DND-41 (cell line): ENCODE measurements around the gene MAT2A.

ENCODE experiments used
- ATAC-seq: fragments of 200-7000 bp; cut with Tn5 transposase; 3 replicates; pipeline ENCODE4 v1.9.1; 2021; ENCODE audit warnings: low read depth; ENCODE audit not compliant: insufficient read depth
- DNase-seq: peaks from one replicate; pipeline ENCODE4 v3.0.0-alpha.2; 2020
- H2AFZ ChIP-seq: 2 replicates; pipeline ENCODE4 v1.6.0; 2012; ENCODE audit warnings: low read depth, low read length
- H3K27ac ChIP-seq: 2 replicates; pipeline ENCODE4 v1.5.1; 2012; ENCODE audit warnings: low read length, inconsistent platforms
- H3K27me3 ChIP-seq: fragments of 200-600 bp; sonication (generic); 2 replicates; pipeline ENCODE4 v1.6.0; 2012; ENCODE audit warnings: low read length, mild to moderate bottlenecking, inconsistent platforms; ENCODE audit not compliant: insufficient read depth, poor library complexity
- H3K36me3 ChIP-seq: 2 replicates; pipeline ENCODE4 v1.5.1; 2012; ENCODE audit warnings: low read length, inconsistent platforms; ENCODE audit not compliant: insufficient read depth
- H3K4me1 ChIP-seq: 2 replicates; pipeline ENCODE4 v1.5.1; 2012; ENCODE audit warnings: mild to moderate bottlenecking, low read length; ENCODE audit not compliant: insufficient read depth
- H3K4me2 ChIP-seq: 2 replicates; pipeline ENCODE4 v1.6.0; 2012; ENCODE audit warnings: mild to moderate bottlenecking, moderate library complexity, low read length, inconsistent platforms; ENCODE audit not compliant: insufficient read depth
- H3K4me3 ChIP-seq, 2 experiments: fragments of 200-600 bp in 1 of 2; shearing (Covaris generic) in 1 of 2; 2 replicates each; pipeline ENCODE4 v1.5.1; 2012 to 2016; ENCODE audit warnings: inconsistent platforms in 2 of 2, low read length in 2 of 2, mild to moderate bottlenecking in 2 of 2, low read depth in 1 of 2, moderate library complexity in 1 of 2
- H3K79me2 ChIP-seq: 2 replicates; pipeline ENCODE4 v1.6.0; 2012; ENCODE audit warnings: low read length, inconsistent platforms; ENCODE audit not compliant: insufficient read depth
- H3K9ac ChIP-seq: 2 replicates; pipeline ENCODE4 v1.6.0; 2012; ENCODE audit warnings: low read depth, mild to moderate bottlenecking, inconsistent platforms, low read length, moderate library complexity
- H3K9me3 ChIP-seq: 2 replicates; pipeline ENCODE4 v1.5.1; 2012; ENCODE audit warnings: low read length, moderate library complexity, mild to moderate bottlenecking, inconsistent platforms; ENCODE audit not compliant: insufficient read depth, severe bottlenecking
- H4K20me1 ChIP-seq: 2 replicates; pipeline ENCODE4 v1.6.0; 2012; ENCODE audit warnings: low read length; ENCODE audit not compliant: insufficient read depth
- CTCF ChIP-seq: IDR thresholded peaks from 2 replicates; pipeline ENCODE4 v1.5.1; 2012; ENCODE audit warnings: borderline replicate concordance, low read length, moderate library complexity, mild to moderate bottlenecking; ENCODE audit not compliant: poor library complexity, severe bottlenecking; ENCODE audit errors: extremely low read depth
- EZH2 ChIP-seq: IDR thresholded peaks from 3 replicates; pipeline ENCODE4 v1.6.1; 2012; ENCODE audit warnings: borderline replicate concordance, low read depth, mild to moderate bottlenecking, moderate library complexity, low read length, inconsistent platforms; ENCODE audit not compliant: severe bottlenecking

MAT2A gene

GRCh38 chr2:85551698-85552678 is 13.0 kb downstream of the MAT2A start:
- peak; percentile 86 for DNase-seq
- Histone ChIP-seq H3K4me3 (no peak overlapping the region), H3K9me3 (no peaks in the 10 kb centered on the region), H3K27me3 (no peaks in the 10 kb centered on the region), H3K9ac (no peak overlapping the region), H3K79me2 (peaks cover 4% of the 10 kb centered on the region; the same call in 1 of the 2 replicates), H3K36me3 (peaks cover 67% of the 10 kb centered on the region), H3K4me1 (no peaks in the 10 kb centered on the region), H3K4me2 (no peak overlapping the region), H4K20me1 (no peaks in the 10 kb centered on the region), H2AFZ (no peak overlapping the region), H3K27ac (peak overlapping the region; percentile 55)
- peak; percentile 84 for ATAC-seq
- no peak for TF ChIP-seq EZH2
- TF ChIP-seq CTCF, result peak; percentile 99

GRCh38 chr2:85553184-85553583 is 14.2 kb downstream of the MAT2A start:
- ATAC-seq (no peak), DNase-seq (no peak)
- H2AFZ ChIP-seq, result no peak overlapping the region
- H3K36me3 ChIP-seq, result peaks cover 73% of the 10 kb centered on the region
- H3K79me2 ChIP-seq, result peaks cover 14% of the 10 kb centered on the region
- TF ChIP-seq CTCF, result no peak
- no peak for TF ChIP-seq EZH2
- H3K4me1 ChIP-seq, result peaks cover under 1% of the 10 kb centered on the region; the same call in 1 of the 2 replicates
- no peak overlapping the region for H3K9ac ChIP-seq
- 0 out of 2 replicates have a peak, but pooled peaks cover under 1% of the 10 kb centered on the region for H4K20me1 ChIP-seq
- H3K9me3 ChIP-seq, result no peaks in the 10 kb centered on the region
- no peak overlapping the region for H3K4me3 ChIP-seq
- H3K27me3 ChIP-seq, result no peaks in the 10 kb centered on the region
- no peak overlapping the region for H3K4me2 ChIP-seq
- no peak overlapping the region for H3K27ac ChIP-seq

- ATAC-seq, result no peak
- Histone ChIP-seq H3K9ac (no peak overlapping the region), H3K79me2 (peaks cover 32% of the 10 kb centered on the region), H3K27me3 (no peaks in the 10 kb centered on the region), H3K4me3 (no peak overlapping the region), H3K4me2 (no peak overlapping the region), H3K4me1 (peaks cover 15% of the 10 kb centered on the region), H3K36me3 (peaks cover 78% of the 10 kb centered on the region), H3K9me3 (no peaks in the 10 kb centered on the region), H2AFZ (no peak overlapping the region), H4K20me1 (peaks cover 3% of the 10 kb centered on the region; the same call in 1 of the 2 replicates), H3K27ac (no peak overlapping the region)
- DNase-seq, result no peak
- no peak for TF ChIP-seq CTCF
- no peak for TF ChIP-seq EZH2
Observed at GRCh38 chr2:85554980-85555612, 16.1 kb downstream of the MAT2A start.
